Uterus (tissue), 2 donors: ENCODE data around the gene C5orf63.

ENCODE experiments used
- POLR2A ChIP-seq, 2 donors: fragments of 450-650 bp; IDR thresholded peaks; one replicate each; pipeline ENCODE4 v1.6.1; 2016; ENCODE audit warnings: antibody characterized with exemption in 2 of 2, mild to moderate bottlenecking in 1 of 2, moderate library complexity in 1 of 2
- TF ChIP-seq, protein P1 (sequence below), 4 experiments: fragments of 200-600 bp in 2 of 4; fragments of 450-650 bp in 2 of 4; sonication (generic) in 2 of 4; IDR thresholded peaks; one replicate each; pipeline ENCODE4 v1.5.1; 2016 to 2019; ENCODE audit warnings: antibody characterized with exemption in 4 of 4, mild to moderate bottlenecking in 2 of 4, moderate library complexity in 1 of 4

GRCh38 chr5:127086589-127086988 lies 13.3 kb upstream of the C5orf63 start:
- no peak for TF ChIP-seq POLR2A (IDR thresholded peaks at IDR 0.05)
- TF ChIP-seq, protein P1, sequence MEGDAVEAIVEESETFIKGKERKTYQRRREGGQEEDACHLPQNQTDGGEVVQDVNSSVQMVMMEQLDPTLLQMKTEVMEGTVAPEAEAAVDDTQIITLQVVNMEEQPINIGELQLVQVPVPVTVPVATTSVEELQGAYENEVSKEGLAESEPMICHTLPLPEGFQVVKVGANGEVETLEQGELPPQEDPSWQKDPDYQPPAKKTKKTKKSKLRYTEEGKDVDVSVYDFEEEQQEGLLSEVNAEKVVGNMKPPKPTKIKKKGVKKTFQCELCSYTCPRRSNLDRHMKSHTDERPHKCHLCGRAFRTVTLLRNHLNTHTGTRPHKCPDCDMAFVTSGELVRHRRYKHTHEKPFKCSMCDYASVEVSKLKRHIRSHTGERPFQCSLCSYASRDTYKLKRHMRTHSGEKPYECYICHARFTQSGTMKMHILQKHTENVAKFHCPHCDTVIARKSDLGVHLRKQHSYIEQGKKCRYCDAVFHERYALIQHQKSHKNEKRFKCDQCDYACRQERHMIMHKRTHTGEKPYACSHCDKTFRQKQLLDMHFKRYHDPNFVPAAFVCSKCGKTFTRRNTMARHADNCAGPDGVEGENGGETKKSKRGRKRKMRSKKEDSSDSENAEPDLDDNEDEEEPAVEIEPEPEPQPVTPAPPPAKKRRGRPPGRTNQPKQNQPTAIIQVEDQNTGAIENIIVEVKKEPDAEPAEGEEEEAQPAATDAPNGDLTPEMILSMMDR (IDR thresholded peaks at IDR 0.05): no peak
